Raji (cell line): ENCODE measurements around the gene DCAF6.

ENCODE experiments used
- POLR2A ChIP-seq: IDR thresholded peaks from 2 replicates; pipeline ENCODE4 v1.6.1; 2011; ENCODE audit warnings: low read depth, low read length, control low read depth; ENCODE audit not compliant: insufficient read depth

The DCAF6 gene

DNA sequence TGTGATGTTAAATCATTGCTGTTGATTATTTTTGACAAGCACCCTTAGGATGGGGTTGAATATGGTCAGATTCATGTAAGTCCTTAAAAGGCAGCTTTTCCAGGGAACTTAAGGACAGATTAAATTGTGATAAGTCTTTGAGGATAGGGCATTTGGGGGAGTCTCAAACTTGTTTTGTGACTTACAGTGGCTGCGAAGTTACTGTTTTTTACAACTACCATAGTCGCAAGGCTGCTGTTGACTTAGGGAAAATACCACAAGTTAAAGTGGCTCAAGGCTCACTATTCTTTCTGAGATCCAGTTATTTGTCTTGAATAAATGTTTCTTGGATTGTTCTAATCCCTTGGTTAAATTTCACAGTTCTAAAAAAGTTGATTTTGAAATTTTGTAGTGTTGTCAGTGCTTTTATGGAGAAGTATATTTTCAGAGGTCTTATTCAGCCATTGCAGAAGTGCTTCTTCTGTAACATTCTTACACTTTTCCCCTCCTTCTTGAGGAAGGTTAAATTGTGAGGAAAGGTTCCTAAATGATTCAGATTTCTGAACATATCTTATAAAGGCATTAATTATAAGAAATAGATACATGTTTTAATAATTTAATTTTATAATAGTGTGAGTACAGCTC, 47.4 kb downstream of the DCAF6 start:
- TF ChIP-seq POLR2A, result no peak

DNA sequence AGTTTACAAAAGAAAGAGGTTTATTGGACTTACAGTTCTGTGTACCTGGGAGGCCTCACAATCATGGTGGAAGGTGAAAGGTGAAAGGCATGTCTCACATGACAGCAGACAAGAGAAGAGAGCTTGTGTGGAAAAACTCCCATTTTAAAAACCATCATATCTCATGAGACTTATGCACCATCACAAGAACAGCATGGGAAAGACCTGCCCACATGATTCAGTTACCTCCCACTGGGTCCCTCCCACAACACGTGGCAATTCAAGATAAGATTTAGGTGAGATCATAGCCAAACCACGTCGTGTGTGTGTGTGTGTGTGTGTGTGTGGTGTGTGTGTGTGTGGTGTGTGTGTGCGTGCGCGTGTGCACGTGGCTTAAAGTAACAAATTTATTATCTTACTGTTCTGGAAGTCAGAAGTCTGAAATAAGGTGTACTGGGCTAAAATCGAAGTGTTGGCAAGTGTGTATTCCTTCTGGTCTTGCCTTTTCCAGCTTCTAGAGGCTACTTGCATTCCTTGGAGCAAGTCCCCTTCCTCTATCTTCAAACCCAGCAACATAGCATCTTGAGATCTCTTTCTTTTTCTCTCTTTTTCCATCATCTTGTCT, 48.5 kb downstream of the DCAF6 start:
- no peak for TF ChIP-seq POLR2A

DNA sequence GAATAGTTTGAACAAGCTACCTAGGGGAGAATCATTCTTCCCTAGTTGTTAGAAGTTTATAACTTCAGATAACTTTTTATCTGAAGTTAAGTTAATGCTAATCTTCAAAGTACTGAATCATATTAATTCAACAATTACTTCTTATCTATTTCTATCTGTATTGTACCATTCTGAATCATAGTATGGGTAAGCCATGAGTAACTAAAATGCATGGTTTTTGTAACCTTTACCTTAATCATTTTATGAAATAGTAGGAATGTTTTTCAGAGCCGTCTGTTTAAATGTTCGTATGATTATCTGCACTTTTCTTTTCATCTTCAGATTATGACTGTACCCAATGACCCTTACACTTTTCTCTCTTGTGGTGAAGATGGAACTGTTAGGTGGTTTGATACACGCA, 50.7 kb downstream of the DCAF6 start:
- TF ChIP-seq POLR2A, result no peak

DNA sequence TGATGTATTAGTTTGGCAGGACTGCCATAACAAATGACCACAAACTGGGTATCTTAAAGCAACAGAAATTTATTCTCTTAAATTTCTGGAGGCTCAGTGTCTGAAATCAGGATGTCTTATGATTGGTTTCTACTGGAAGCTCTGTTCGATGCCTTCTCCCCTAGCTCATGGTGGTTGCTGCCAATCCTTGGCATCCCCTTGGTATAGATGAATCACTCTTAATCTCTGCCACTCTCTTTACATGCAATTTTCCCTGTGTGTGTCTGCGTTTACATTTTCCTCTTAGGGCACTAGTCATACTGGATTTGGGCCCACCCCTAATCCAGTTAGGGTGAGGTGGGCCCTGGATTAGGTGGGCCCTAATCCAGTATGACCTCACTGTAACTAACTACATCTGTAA, 55.1 kb downstream of the DCAF6 start:
- no peak for TF ChIP-seq POLR2A

DNA sequence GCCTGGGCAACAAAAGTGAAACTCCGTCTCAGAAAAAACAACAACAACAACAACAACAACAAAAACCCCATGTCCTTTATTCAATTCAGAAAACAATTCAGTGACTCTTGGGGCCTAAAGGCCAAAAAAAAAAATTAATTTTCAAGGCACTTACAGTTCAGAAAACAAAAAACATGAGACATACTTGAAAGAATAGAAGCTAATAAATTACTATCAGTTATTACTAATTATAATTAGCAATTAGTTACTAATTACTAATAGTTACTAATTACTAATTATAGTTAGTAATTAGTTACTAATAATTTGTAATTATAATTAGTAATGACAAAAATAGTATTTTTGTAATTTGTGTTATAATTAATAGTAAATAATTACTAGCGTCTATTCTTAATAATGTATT, 57.2 kb downstream of the DCAF6 start:
- no peak for TF ChIP-seq POLR2A

DNA sequence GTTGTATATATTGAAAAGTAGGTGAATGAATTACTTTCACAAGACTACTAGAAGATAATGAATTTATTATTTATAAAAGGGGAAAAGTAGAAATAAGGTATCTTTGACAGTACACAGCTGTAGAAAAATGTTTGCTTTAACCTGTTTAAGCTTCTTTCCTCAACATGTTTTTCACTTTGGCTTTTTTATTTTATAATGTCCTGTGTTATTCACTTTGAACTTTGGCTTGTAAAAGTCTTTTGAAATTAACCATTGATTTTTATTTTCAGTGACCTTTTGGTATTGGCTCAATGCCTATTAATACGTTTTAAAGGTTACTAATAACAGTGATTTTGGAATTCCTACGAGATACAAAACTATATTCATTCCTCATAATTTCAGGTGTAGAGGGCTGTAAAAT, 58.1 kb downstream of the DCAF6 start:
- TF ChIP-seq POLR2A, result no peak

DNA sequence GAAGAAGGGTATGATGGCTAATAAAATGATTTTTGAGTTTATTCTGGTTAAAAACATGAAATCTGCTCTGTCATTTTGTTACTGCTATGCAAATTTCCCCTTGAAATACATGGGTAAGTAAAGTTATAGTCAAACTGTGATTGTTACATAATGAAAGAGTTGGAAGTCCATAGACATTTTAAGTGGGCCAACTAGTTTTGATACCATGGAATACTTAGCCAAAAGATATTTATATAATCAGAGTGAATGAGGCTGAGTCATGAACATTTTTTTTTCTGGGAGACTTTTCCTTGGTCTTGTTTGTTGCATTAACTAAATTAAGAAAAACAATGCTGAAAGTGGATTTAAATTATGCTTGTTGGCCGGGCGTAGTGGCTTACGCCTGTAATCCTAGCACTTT, 58.6 kb downstream of the DCAF6 start:
- no peak for TF ChIP-seq POLR2A

DNA sequence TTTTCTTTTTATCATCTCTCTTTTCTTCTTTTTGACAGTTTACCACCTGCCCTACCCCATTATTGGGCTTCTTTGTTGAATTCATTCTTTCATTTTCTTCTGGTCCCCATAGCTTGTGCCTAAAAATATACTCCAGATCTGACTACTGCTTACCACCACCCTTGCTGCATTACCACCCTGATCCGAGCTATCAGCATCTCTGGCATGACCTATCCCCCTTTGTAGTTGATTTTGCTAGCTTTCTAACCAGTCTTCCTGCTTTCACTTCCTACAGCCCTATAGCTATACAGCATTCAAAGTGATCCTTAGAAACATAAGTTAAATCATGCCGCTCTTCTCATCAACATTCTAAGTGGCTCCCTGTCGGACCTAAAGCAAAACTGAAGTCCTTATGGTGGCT, 59.8 kb downstream of the DCAF6 start:
- no peak for TF ChIP-seq POLR2A

DNA sequence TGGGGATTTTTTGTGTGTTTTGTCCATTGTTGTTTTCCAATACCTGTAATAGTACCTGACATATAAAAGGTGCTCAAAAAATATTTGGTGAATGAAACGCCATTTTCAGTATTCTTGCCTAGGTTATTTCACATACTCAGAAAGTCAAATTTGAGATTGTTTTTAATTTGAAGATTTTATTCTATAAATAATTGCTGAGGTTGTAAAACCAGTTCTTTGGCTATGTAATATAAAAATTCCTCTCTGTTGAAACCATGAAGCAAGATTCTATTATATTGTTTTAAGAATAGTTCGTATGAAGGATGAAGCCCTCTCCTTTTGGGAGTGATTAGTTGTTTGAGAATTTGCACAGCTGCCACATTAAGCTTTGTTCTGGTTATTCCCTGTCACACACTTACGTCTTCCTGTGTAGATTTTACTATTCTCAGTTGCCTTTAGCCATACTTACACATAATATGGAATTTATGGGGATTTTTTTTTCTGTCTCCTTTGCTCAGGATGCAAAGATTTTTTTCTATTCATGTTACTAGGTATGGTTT, 60.6 kb downstream of the DCAF6 start:
- no peak for TF ChIP-seq POLR2A

DNA sequence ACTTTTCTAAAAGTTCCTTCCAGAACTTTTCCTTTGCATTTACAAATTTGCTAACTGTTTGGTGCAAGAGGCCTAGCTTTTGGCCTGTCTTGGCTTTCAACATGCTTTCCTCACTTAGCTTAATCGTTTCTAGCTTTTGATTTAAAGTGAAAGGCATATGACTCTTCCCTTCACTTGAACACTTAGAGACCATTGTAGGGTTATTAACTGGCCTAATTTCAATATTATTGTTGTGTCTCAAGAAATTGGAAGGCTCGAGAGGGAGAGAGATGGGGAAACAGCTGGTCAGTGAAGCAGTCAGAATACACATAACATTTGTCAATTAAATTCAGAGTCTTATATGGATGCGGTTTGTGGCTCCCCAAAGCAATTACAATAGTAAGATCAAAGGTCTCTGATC, 63.4 kb downstream of the DCAF6 start:
- no peak for TF ChIP-seq POLR2A

DNA sequence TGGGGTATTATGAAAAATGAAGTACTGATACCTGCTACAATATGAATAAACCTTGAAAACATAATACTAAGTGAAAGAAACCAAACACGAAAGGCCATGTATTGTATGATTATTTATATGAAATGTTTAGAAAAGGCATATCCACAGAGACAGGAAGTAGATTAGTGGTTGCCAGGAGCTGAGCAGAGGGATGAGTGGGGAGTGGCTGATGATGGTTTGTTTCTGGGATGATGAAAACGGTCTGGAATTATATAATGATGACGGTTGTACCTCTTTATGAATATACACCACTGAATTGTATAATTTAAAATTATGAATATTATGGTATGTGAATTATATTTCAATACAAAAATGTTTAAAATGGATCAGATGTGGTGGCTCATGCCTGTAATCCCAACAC, 64.2 kb downstream of the DCAF6 start:
- no peak for TF ChIP-seq POLR2A

DNA sequence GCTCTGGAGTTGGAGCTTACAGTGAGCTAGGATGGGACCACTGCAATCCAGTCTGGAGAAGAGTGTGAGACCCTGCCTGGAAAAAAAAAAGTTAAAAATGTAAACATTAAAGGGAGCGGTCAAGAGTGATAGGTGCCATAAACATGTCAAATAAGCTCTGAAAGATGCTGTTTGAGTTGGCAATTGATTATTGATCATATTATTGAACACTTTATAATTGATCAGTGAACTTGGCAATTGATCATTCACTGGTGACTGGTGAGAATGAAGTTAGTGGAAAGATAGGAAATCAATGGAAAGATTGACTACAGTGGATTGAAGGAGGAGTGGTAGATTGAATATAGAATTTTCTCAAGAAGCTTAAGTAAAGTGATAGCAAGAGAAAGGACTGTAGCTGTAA, 64.7 kb downstream of the DCAF6 start:
- no peak for TF ChIP-seq POLR2A

DNA sequence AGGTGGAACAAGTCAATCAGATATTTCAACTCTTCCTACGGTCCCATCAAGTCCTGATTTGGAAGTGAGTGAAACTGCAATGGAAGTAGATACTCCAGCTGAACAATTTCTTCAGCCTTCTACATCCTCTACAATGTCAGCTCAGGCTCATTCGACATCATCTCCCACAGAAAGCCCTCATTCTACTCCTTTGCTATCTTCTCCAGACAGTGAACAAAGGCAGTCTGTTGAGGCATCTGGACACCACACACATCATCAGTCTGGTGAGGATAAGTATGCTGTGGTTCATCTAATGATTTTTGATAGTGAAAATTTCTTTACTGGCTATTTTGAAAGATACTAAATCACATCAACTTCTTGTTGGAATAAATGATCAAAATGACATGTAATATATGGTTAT, 68.0 kb downstream of the DCAF6 start:
- no peak for TF ChIP-seq POLR2A

DNA sequence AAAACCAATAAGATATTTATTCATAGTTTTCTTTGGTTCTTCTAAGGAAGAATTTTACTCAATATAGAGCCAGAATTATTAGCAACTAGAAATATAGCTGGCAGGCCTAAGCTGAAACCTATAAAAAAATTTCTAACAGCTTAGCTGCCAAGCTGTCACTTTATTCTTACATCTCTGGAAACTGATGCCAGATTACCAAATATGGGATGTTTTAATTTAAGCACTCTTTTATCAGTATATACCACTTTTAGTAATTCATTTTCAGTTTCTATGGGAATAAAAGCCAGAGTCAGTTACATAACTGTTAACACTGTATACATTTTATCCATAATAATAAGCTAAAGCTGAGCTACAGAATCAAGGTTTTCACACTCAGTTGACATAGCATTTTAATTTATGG, 69.0 kb downstream of the DCAF6 start:
- no peak for TF ChIP-seq POLR2A

DNA sequence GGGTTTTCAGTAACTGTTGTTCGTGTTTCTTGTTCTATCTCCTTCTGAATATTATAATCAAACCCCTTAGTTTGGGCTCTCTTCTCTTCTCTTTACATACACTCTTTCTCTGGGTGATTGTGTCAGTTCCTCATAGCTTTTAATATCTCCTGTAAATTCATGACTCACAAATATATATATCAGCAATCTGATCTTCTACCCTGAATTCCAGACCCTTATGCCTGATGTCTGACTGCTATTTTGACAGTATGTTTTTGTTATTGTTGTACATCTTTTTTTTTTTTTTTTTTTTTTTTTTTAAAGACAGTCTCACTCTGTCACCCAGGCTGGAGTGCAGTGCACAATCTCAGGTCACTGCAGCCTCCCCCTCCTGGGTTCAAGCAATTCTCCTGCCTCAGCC, 71.2 kb downstream of the DCAF6 start:
- no peak for TF ChIP-seq POLR2A

DNA sequence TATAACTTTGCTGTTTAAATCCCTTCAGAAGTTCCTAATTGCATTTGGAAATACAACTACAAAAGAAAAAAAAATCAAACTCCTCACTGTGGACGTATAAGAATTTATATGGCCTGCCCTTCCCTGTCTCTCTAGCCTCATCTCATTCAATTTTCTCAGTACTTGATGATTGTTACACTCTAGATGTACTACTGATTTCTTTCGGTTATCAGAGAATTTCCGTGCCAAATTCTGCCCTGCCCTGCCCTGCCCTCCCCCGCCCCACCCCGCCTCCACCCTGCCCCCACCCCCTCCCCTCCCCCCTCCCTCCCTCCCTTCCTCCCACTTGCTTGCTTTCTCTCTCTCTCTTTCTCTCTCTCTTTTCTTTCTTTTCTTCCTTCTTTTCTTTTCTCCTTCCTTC, 72.1 kb downstream of the DCAF6 start:
- no peak for TF ChIP-seq POLR2A

DNA sequence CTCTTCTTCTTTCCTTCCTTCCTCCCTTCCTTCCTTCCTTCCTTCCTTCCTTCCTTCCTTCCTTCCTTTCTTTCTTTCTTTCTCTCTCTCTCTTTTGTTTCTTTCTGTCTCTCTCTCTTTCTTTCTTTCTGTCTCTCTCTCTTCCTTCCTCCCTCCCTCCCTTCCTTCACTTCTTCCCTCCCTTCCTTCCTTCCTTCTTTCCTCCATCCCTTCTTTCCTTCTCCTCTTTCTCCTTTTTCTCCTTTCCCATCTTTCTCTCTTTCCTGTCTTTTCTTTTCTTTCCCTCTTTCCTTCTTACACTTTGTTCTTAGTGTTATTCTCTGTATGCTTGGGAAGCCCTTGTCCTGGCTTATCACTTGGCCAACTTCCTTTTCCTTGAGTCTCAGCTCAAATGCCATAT, 72.8 kb downstream of the DCAF6 start:
- no peak for TF ChIP-seq POLR2A

DNA sequence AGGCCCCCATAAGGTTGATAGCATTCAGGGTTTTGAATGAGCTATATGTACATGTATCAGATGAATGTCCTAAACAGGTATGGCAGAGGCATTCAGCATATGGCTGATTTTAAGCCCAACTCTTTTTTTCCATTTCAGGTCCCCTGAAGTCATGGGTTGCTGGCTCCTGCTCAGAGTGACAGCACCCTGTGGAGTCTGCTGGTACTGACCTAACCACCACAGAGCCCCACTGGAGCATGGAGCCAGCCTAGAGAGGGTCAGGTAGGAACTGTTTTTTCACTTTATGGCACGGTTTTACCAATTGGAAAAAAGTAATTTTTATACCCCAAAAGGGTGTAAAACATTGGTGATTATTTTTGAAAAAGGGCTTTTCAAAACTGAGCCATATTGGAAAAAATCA, 82.9 kb downstream of the DCAF6 start:
- no peak for TF ChIP-seq POLR2A

DNA sequence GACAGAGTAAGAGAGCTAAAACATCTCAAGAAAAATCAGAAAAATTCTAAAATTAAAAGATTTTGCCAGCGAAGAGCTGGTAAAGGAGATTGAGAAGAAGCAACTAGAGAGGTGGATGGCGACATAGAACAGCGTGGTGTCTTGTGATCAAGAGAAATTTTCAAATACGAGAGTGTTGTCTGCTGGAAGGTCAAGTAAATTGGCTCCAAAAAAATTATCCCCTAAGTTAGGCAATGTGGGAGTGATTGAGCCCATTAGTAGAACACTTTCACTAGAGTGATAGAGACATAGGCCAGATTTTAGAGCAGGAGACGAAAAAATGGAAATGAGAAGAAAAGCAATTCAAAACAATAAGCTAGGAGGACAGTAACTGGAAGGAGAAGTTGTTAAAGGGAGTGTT, 94.7 kb downstream of the DCAF6 start:
- no peak for TF ChIP-seq POLR2A
